Lung (tissue), 12 donors: Measurements from ENCODE around the gene MUC6. TPM values are rescaled to one million over a fixed set of nuclear protein-coding genes. Genes with fewer than 3 reads are reported as not detected.

ENCODE experiments used
- ATAC-seq: fragments of 200-7000 bp; cut with Tn5 transposase; one replicate; pipeline ENCODE4 v1.9.1; 2020; ENCODE audit warnings: moderate number of reproducible peaks; ENCODE audit not compliant: insufficient read depth, low FRiP score
- DNase-seq, 3 donors: peaks; one replicate each; pipeline ENCODE4 v3.0.0-alpha.2; 2013 to 2017
- H3K27ac ChIP-seq, 2 donors: one replicate each; pipeline ENCODE4 v1.5.1; 2013; ENCODE audit warnings: mild to moderate bottlenecking in 2 of 2, moderate library complexity in 2 of 2, control low read depth in 1 of 2, inconsistent platforms in 1 of 2, low read depth in 1 of 2, low read length in 1 of 2
- H3K27me3 ChIP-seq, 3 donors: one replicate each; pipeline ENCODE4 v1.5.1; 2013; ENCODE audit warnings: low read length in 2 of 3; ENCODE audit not compliant: control insufficient read depth in 3 of 3, insufficient read depth in 3 of 3
- H3K36me3 ChIP-seq, 4 donors: one replicate each; pipeline ENCODE4 v1.5.1; 2013; ENCODE audit warnings: low read length in 4 of 4, mild to moderate bottlenecking in 1 of 4, moderate library complexity in 1 of 4; ENCODE audit not compliant: control insufficient read depth in 4 of 4, insufficient read depth in 4 of 4
- H3K4me1 ChIP-seq, 5 donors: one replicate each; pipeline ENCODE4 v1.5.1; 2013; ENCODE audit warnings: low read length in 5 of 5, mild to moderate bottlenecking in 2 of 5, moderate library complexity in 1 of 5; ENCODE audit not compliant: control insufficient read depth in 5 of 5, insufficient read depth in 5 of 5
- H3K4me3 ChIP-seq: one replicate; pipeline ENCODE4 v1.5.1; 2013; ENCODE audit warnings: mild to moderate bottlenecking, control low read depth, moderate library complexity
- H3K9ac ChIP-seq, 2 donors: one replicate each; pipeline ENCODE4 v1.5.1; 2013; ENCODE audit warnings: low read length in 2 of 2, control low read depth in 1 of 2; ENCODE audit not compliant: insufficient read depth in 1 of 2
- H3K9me3 ChIP-seq, 4 donors: one replicate each; pipeline ENCODE4 v1.5.1; 2013; ENCODE audit warnings: low read length in 3 of 4, mild to moderate bottlenecking in 1 of 4, moderate library complexity in 1 of 4; ENCODE audit not compliant: control insufficient read depth in 4 of 4, insufficient read depth in 3 of 4
- WGBS, 2 donors: extraction: QIAGEN DNeasy Blood & Tissue Kit; methylation state at CpG; one replicate each; pipeline ENCODE4 v1.1.7; 2013; 5-methylcytosine and 5-hydroxymethylcytosine counted together
- polyA plus RNA-seq, 2 donors: library from polyadenylated mRNA; stranded (reverse); fragments of 200-250 nt; gene quantifications; one replicate each; pipeline ENCODE4 v1.2.1, GENCODE V29; 2013
- total RNA-seq, 2 donors: library from RNA; depleted of rRNA in 1 of 2; stranded (reverse); fragments of >200 nt in 1 of 2; gene quantifications; one replicate each; pipeline ENCODE4 v1.2.1, GENCODE V29; 2014 to 2021
- TF ChIP-seq, protein P1 (sequence below): IDR thresholded peaks from 2 replicates; pipeline ENCODE4 v1.5.1; 2012; ENCODE audit warnings: mild to moderate bottlenecking; ENCODE audit errors: control extremely low read depth, extremely low read depth
- donor health status: control.
- donor health status: control.
- donor health status: Bipolar disorder and iron deficiency.
- donor health status: healthy.
- donor health status: DM: yes; HTN: yes; CAD: no.

The MUC6 gene
- total and polyA plus RNA-seq, 4 donors, result 0.01 to 0.92 (median 0.06) TPM; not detected in 1

DNA sequence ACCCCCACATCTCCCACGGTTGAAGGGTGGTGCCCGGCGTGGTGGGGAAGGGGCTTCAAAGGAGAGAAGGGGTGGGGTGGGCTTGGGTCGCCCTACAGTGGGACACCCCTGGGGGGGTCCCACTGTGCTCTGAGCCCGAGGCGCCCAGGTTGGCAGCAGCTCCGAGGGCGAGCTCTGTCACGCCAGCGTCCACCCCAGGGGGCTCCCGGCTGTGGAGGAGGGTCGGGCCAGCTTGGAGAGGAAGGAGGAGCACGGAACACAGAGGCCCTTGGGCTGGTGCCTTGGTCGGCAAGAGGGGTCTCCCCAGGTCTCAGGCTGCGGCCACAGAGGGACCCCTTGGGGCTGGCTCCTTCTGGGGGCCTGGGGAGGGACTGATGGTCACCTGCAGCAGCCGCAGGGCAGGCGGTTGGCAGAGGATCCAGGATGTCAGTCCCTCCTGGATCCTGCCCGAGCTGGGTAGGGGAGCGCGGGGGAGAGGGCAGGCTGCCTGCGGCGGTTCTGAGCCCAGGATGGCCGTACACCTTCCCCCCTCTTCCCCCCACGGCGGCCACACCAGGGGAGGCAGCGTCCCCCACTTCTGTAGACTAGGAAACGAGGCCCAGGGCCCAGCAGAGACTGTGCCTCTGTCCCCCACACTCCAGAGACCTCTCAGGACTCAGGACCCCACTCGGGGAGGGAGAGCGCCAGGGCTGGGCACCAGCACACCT, 788 bp downstream of the MUC6 start:
- peaks cover 0 to 2% (median 0%) of the 10 kb centered on the region in 4 donors for H3K9me3 ChIP-seq
- no peak overlapping the region for H3K4me3 ChIP-seq
- H3K27me3 ChIP-seq, result peaks cover 0 to 6% (median 0%) of the 10 kb centered on the region in 3 donors

DNA sequence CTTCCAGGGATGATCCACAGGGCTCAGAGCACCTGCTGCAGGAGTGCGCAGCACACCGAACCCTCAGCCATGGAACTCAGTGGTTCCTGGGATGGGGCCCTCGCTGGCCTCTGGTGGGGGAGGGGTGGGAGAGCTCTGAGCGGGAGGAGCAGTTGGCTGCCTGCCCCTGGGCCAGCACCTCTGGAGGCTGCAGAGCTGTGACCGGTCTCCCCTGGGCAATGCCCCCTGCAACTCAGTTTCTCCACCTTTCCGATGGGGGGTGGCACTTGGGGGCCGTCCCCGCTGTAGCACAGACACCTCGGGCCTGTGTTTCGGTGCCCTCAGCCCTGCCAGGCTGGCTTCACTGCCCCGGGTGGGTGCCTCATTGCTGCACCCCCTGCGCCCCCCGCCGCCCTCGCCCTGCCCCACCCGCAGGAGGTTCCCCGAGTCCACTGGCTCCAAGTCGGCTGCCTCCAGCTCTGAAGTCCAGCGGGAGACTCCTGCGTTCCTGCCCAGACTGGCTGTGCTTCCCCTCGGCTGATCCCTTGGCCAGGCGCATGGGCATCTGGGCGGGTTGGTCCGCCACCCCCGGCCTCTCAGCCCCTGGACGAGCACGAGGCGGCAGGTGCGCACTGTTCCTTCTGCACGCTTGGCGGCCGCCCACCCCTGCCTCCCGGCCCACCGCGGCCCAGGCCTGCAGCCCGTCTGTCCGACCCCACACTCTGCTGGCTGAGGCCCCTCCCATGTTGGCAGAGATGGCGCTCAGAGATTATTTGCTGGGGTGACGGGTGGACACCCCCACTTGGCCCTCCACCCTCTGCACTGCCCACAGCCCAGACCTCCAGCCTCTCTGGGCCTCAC, 1.8 kb downstream of the MUC6 start:
- Histone ChIP-seq H3K27ac (no peak overlapping the region), H3K9ac (no peak overlapping the region), H3K4me1 (no peaks in the 10 kb centered on the region), H3K9me3 (peaks cover 0 to 2% (median 0%) of the 10 kb centered on the region in 4 donors), H3K4me3 (no peak overlapping the region), H3K27me3 (peaks cover 0 to 6% (median 0%) of the 10 kb centered on the region in 3 donors), H3K36me3 (no peaks in the 10 kb centered on the region)
- WGBS, 2 donors, result 72 to 85% methylated on average over 32 to 39 of the region's 39 CpGs
- ATAC-seq (no peak), DNase-seq (no peak)
- TF ChIP-seq, protein P1, sequence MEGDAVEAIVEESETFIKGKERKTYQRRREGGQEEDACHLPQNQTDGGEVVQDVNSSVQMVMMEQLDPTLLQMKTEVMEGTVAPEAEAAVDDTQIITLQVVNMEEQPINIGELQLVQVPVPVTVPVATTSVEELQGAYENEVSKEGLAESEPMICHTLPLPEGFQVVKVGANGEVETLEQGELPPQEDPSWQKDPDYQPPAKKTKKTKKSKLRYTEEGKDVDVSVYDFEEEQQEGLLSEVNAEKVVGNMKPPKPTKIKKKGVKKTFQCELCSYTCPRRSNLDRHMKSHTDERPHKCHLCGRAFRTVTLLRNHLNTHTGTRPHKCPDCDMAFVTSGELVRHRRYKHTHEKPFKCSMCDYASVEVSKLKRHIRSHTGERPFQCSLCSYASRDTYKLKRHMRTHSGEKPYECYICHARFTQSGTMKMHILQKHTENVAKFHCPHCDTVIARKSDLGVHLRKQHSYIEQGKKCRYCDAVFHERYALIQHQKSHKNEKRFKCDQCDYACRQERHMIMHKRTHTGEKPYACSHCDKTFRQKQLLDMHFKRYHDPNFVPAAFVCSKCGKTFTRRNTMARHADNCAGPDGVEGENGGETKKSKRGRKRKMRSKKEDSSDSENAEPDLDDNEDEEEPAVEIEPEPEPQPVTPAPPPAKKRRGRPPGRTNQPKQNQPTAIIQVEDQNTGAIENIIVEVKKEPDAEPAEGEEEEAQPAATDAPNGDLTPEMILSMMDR, result no peak

More for the DNA sequence above, 788 bp downstream of the MUC6 start:
- DNase-seq, result no peak
- Histone ChIP-seq H3K36me3 (no peaks in the 10 kb centered on the region), H3K9ac (no peak overlapping the region), H3K27ac (no peak overlapping the region), H3K4me1 (peaks cover 0 to 5% (median 0%) of the 10 kb centered on the region in 5 donors)
- ATAC-seq, result no peak
- WGBS, 2 donors, result 77 to 83% methylated on average over 20 to 29 of the region's 29 CpGs
- TF ChIP-seq, protein P1, result no peak

DNA sequence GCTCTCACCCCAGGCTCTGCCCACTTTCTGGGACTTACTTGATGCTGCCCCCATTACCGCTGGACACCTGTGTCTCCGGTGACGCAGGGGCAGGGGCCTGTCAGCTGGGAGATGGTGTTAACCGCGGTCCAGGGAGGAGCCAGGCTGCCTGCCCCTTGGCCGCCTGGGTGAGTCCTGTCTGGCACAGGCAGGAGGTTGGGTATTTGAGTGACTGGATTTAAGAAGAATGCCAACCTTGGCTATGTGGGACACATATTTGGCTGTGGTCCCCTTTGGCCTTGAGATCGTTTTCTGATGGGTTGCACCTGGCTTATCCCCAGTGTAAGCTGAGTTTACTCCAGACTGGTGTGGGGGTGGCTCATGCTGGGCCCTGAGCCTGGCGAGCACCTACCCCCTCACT, 2.5 kb downstream of the MUC6 start:
- TF ChIP-seq, protein P1, result no peak
- Histone ChIP-seq H3K9me3 (peaks cover 0 to 2% (median 0%) of the 10 kb centered on the region in 4 donors), H3K27ac (no peak overlapping the region), H3K4me1 (no peaks in the 10 kb centered on the region), H3K9ac (no peak overlapping the region), H3K36me3 (no peaks in the 10 kb centered on the region), H3K4me3 (no peak overlapping the region), H3K27me3 (peaks cover 0 to 6% (median 0%) of the 10 kb centered on the region in 3 donors)
- DNase-seq, result no peak
- 84 to 92% methylated on average over 8 of the region's 8 CpGs for WGBS, 2 donors
- ATAC-seq, result no peak
